Panc1 (cell line): Measurements from ENCODE around the gene HIPK3. TPM values are rescaled to one million over a fixed set of nuclear protein-coding genes. Genes with fewer than 3 reads are reported as not detected.

Experiments used
- ATAC-seq: fragments of 200-7000 bp; cut with Tn5 transposase; 2 replicates; pipeline ENCODE4 v1.9.1; 2020; ENCODE audit warnings: mild to moderate bottlenecking, moderate library complexity
- BruUV-seq: library from RNA; stranded (reverse); fragments of 400-500 nt; replicated peaks from 2 replicates; lab custom pipeline; 2021; lab: Mats Ljungman, UMichigan
- CTCF ChIA-PET: fragments of 300-600 bp; sonication (Branson Sonifier 250); formaldehyde crosslinking; loops from one replicate; lab custom pipeline; 2022; ENCODE audit warnings: antibody characterized with exemption; lab: Charles Lee
- POLR2A ChIA-PET: fragments of 300-600 bp; sonication (Branson Sonifier 250); formaldehyde crosslinking; loops from one replicate; lab custom pipeline; 2022; ENCODE audit warnings: antibody characterized with exemption; lab: Charles Lee
- DNase-seq: peaks from one replicate; pipeline ENCODE4 v3.0.0-alpha.2; 2010; ENCODE audit warnings: low read depth, low spot score
- H3K27ac ChIP-seq: 2 replicates; pipeline ENCODE4 v1.5.1; 2011; ENCODE audit warnings: mild to moderate bottlenecking, low read length, inconsistent platforms
- H3K27me3 ChIP-seq: fragments of 200-500 bp; sonication (Bioruptor generic); 2 replicates; pipeline ENCODE4 v1.6.0; 2014; ENCODE audit warnings: low read length, inconsistent platforms; ENCODE audit not compliant: control insufficient read depth, insufficient read depth
- H3K36me3 ChIP-seq: fragments of 200-500 bp; sonication (Bioruptor generic); 2 replicates; pipeline ENCODE4 v1.5.1; 2014; ENCODE audit warnings: inconsistent platforms, mild to moderate bottlenecking, low read length, moderate library complexity; ENCODE audit not compliant: control insufficient read depth, insufficient read depth
- H3K4me1 ChIP-seq: 2 replicates; pipeline ENCODE4 v1.5.1; 2011; ENCODE audit warnings: inconsistent platforms, mild to moderate bottlenecking, low read length, moderate library complexity; ENCODE audit not compliant: control insufficient read depth, insufficient read depth
- H3K4me3 ChIP-seq, 2 experiments: 2 replicates each; pipeline ENCODE4 v1.5.1; 2011 to 2012; ENCODE audit warnings: low read depth in 2 of 2, low read length in 2 of 2, mild to moderate bottlenecking in 2 of 2, inconsistent platforms in 1 of 2, moderate library complexity in 1 of 2
- H3K9me3 ChIP-seq: fragments of 200-500 bp; sonication (Bioruptor generic); 2 replicates; pipeline ENCODE4 v1.5.1; 2014; ENCODE audit warnings: low read depth, mild to moderate bottlenecking, inconsistent platforms, low read length, moderate library complexity; ENCODE audit not compliant: control insufficient read depth, insufficient read depth
- POLR2AphosphoS5 ChIP-seq: IDR thresholded peaks from 2 replicates; pipeline ENCODE4 v1.6.1; 2012; ENCODE audit warnings: mild to moderate bottlenecking, low read depth, low read length, moderate library complexity
- SIN3A ChIP-seq: IDR thresholded peaks from 2 replicates; pipeline ENCODE4 v1.6.1; 2012; ENCODE audit warnings: low read depth, mild to moderate bottlenecking, low read length, moderate library complexity, borderline replicate concordance; ENCODE audit not compliant: insufficient read depth
- TCF7L2 ChIP-seq: IDR thresholded peaks from 2 replicates; pipeline ENCODE4 v1.6.1; 2011; ENCODE audit warnings: mild to moderate bottlenecking, low read depth, low read length, inconsistent platforms
- in situ Hi-C: cut with HindIII; loops from 2 replicates; pipeline ENCODE4 v1.10.0; 2016; ENCODE audit warnings: low sequenced_read_pairs, low pct_unique_long_range_greater_than_20kb
- intact Hi-C: fragments of 100-400 bp; cut with micrococcal nuclease; formaldehyde crosslinking; loops from one replicate; pipeline ENCODE4 v1.10.0; 2022; ENCODE audit not compliant: unreplicated experiment
- total RNA-seq: library from RNA; stranded (reverse); gene quantifications from one replicate; pipeline ENCODE4 v1.2.1, GENCODE V29; 2021; ENCODE audit not compliant: unreplicated experiment
- TF ChIP-seq, protein P1 (sequence below): fragments of 450-650 bp; IDR thresholded peaks from 2 replicates; pipeline ENCODE4 v1.5.1; 2017; ENCODE audit warnings: mild to moderate bottlenecking
- TF ChIP-seq, protein P2 (sequence below), 2 experiments: IDR thresholded peaks; 2 replicates each; pipeline ENCODE4 v1.6.1; 2011 to 2012; ENCODE audit warnings: low read depth in 2 of 2, control low read depth in 1 of 2, low read length in 1 of 2, mild to moderate bottlenecking in 1 of 2, moderate library complexity in 1 of 2; ENCODE audit not compliant: insufficient read depth in 1 of 2

Gene HIPK3
- total RNA-seq, 1 experiment from 2014 or later = 72.2 TPM

DNA sequence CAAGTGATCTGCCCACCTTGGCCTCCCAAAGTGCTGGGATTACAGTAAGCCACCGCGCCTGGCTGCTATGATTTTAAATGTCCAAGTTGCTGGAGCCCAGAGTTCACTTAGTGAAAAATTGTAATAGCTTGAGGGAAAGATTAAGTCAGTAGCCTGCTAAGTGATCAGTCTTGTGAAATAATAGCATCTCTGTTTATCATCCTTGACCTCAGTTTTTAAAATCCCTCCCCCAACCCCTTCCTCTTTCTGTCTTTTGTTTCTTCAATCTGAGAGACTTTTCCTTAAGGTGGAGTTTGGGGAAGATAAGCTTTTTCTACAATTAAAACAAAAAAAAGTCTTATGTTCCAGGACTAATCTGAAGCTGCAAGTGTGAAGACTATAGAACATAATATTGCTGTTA lies 6.4 kb downstream of the HIPK3 start:
- POLR2A ChIA-PET = interaction anchor here (0.8 kb wide), 1 partner anchor 9 kb away, joined by 4 read pairs; no protein-coding TSS in a partner anchor
- H3K9me3 ChIP-seq = no peaks in the 10 kb centered on the region
- H3K27me3 ChIP-seq = no peaks in the 10 kb centered on the region
- CTCF ChIA-PET = no interaction called here
- in situ Hi-C loops (no loop called here), intact Hi-C loops (loop anchor here (10.0 kb wide), 1 partner anchor 61 kb away; no protein-coding TSS in a partner anchor)
- ATAC-seq (no peak), DNase-seq (no peak)
- TF ChIP-seq SIN3A (no peak), POLR2AphosphoS5 (no peak), TCF7L2 (no peak)
- TF ChIP-seq, protein P1, sequence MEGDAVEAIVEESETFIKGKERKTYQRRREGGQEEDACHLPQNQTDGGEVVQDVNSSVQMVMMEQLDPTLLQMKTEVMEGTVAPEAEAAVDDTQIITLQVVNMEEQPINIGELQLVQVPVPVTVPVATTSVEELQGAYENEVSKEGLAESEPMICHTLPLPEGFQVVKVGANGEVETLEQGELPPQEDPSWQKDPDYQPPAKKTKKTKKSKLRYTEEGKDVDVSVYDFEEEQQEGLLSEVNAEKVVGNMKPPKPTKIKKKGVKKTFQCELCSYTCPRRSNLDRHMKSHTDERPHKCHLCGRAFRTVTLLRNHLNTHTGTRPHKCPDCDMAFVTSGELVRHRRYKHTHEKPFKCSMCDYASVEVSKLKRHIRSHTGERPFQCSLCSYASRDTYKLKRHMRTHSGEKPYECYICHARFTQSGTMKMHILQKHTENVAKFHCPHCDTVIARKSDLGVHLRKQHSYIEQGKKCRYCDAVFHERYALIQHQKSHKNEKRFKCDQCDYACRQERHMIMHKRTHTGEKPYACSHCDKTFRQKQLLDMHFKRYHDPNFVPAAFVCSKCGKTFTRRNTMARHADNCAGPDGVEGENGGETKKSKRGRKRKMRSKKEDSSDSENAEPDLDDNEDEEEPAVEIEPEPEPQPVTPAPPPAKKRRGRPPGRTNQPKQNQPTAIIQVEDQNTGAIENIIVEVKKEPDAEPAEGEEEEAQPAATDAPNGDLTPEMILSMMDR = no peak
- TF ChIP-seq, protein P2, sequence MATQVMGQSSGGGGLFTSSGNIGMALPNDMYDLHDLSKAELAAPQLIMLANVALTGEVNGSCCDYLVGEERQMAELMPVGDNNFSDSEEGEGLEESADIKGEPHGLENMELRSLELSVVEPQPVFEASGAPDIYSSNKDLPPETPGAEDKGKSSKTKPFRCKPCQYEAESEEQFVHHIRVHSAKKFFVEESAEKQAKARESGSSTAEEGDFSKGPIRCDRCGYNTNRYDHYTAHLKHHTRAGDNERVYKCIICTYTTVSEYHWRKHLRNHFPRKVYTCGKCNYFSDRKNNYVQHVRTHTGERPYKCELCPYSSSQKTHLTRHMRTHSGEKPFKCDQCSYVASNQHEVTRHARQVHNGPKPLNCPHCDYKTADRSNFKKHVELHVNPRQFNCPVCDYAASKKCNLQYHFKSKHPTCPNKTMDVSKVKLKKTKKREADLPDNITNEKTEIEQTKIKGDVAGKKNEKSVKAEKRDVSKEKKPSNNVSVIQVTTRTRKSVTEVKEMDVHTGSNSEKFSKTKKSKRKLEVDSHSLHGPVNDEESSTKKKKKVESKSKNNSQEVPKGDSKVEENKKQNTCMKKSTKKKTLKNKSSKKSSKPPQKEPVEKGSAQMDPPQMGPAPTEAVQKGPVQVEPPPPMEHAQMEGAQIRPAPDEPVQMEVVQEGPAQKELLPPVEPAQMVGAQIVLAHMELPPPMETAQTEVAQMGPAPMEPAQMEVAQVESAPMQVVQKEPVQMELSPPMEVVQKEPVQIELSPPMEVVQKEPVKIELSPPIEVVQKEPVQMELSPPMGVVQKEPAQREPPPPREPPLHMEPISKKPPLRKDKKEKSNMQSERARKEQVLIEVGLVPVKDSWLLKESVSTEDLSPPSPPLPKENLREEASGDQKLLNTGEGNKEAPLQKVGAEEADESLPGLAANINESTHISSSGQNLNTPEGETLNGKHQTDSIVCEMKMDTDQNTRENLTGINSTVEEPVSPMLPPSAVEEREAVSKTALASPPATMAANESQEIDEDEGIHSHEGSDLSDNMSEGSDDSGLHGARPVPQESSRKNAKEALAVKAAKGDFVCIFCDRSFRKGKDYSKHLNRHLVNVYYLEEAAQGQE (IDR thresholded peaks at IDR 0.05; ENCODE audit: insufficient read depth in 1 of 2, low read depth in 2 of 2, low read length in 1 of 2) = no peak
- H3K4me1 ChIP-seq = peaks cover 39% of the 10 kb centered on the region
- H3K27ac ChIP-seq = no peak overlapping the region
- no peak overlapping the region for H3K4me3 ChIP-seq
- no peaks in the 10 kb centered on the region for H3K36me3 ChIP-seq
- no TSS peak for BruUV-seq

DNA sequence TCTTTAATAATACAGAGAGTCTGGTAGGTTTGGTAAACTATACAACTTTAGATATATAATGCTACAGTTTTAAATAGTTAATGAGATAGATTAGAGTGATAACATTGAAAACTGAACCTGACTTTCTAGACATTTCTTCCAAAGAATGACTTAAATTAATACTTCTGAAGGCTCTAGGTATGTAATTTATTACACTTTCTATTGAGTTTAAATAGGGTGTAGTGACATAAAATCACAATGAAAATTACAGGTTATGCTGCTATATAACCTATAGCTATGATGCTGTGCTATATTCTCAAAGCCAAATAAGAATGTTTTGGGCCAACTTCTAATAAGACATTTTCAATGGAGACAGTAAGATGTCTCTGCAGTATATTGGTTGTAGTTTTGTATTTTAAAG lies 7.7 kb downstream of the HIPK3 start:
- no peaks in the 10 kb centered on the region for H3K36me3 ChIP-seq
- H3K9me3 ChIP-seq = no peaks in the 10 kb centered on the region
- ATAC-seq (no peak), DNase-seq (no peak)
- in situ Hi-C loops (no loop called here), intact Hi-C loops (loop anchor here (10.0 kb wide), 1 partner anchor 60 kb away; no protein-coding TSS in a partner anchor)
- ChIA-PET POLR2A (no interaction called here), CTCF (no interaction called here)
- peaks cover 51% of the 10 kb centered on the region for H3K4me1 ChIP-seq
- no peaks in the 10 kb centered on the region for H3K27me3 ChIP-seq
- H3K27ac ChIP-seq = no peak overlapping the region
- no peak overlapping the region for H3K4me3 ChIP-seq
- TF ChIP-seq, protein P2 (IDR thresholded peaks at IDR 0.05; ENCODE audit: insufficient read depth in 1 of 2, low read depth in 2 of 2, low read length in 1 of 2) = no peak
- no peak for TF ChIP-seq POLR2AphosphoS5
- TF ChIP-seq TCF7L2 = no peak
- TF ChIP-seq, protein P1 = no peak
- TF ChIP-seq SIN3A = no peak
- no TSS peak for BruUV-seq
